Activated CD8-positive, alpha-beta memory T cell treated with anti-CD3 and anti-CD28 coated beads, Interleukin-2, amount 10 ng/mL, durations not matched to agents 7 days and 5 days (primary cell): ENCODE results near the gene SAMD9L. TPM values are rescaled to one million over a fixed set of nuclear protein-coding genes. Genes with fewer than 3 reads are reported as not detected.

Experiments used
- ATAC-seq: fragments of 150-1000 bp; cut with Tn5 transposase; one replicate; pipeline ENCODE4 v1.10.0; 2021; ENCODE audit warnings: moderate library complexity
- CTCF ChIA-PET: fragments of 350-600 bp; sonication (Branson Sonifier 250); formaldehyde crosslinking; loops from one replicate; lab custom pipeline; 2021; ENCODE audit warnings: antibody characterized with exemption; lab: Charles Lee
- DNase-seq: peaks from one replicate; pipeline ENCODE4 v3.0.0-alpha.2; 2020
- H3K27ac Mint-ChIP-seq: one replicate; pipeline ENCODE4 v1.8.0; 2021; ENCODE audit warnings: mild to moderate bottlenecking, mixed read lengths
- H3K27me3 Mint-ChIP-seq: one replicate; pipeline ENCODE4 v1.8.0; 2021; ENCODE audit warnings: mixed read lengths
- H3K36me3 Mint-ChIP-seq: one replicate; pipeline ENCODE4 v1.8.0; 2021; ENCODE audit warnings: mild to moderate bottlenecking, mixed read lengths
- H3K4me1 Mint-ChIP-seq: one replicate; pipeline ENCODE4 v1.8.0; 2021; ENCODE audit warnings: mixed read lengths
- H3K4me3 Mint-ChIP-seq: one replicate; pipeline ENCODE4 v1.8.0; 2021; ENCODE audit warnings: mild to moderate bottlenecking, moderate library complexity, mixed read lengths
- H3K9me3 Mint-ChIP-seq: one replicate; pipeline ENCODE4 v1.8.0; 2022; ENCODE audit warnings: low read depth, mixed read lengths
- total RNA-seq, 2 experiments: library from RNA; stranded (reverse); gene quantifications; one replicate each; pipeline ENCODE4 v1.2.3, GENCODE V29; 2021

SAMD9L gene
- total RNA-seq, 2 experiments from 2014 or later = 119 to 181 TPM

- Mint-ChIP-seq H3K36me3 (peaks cover 2% of the 10 kb centered on the region), H3K9me3 (peaks cover 6% of the 10 kb centered on the region), H3K4me3 (no peak overlapping the region), H3K27me3 (peaks cover 36% of the 10 kb centered on the region), H3K4me1 (no peaks in the 10 kb centered on the region), H3K27ac (no peak overlapping the region)
- CTCF ChIA-PET = interaction anchor here (2.4 kb wide), 1 partner anchor 134 kb away, joined by 8 read pairs; the partner anchor contains the start of gene HEPACAM2
- peak; percentile 47 for ATAC-seq
- no peak for DNase-seq
These were observed 55.3 kb downstream of the SAMD9L start for GRCh38 chr7:93092757-93093370.

Other genes starting within 250 kb of the SAMD9L start
- 10 to 100 TPM; 60.1 to 85.6 TPM for gene SAMD9, start 30.4 kb downstream of the SAMD9L start, total RNA-seq
- gene HEPACAM2, start 78.1 kb upstream of the SAMD9L start, total RNA-seq = not detected
- 10 to 100 TPM; 17.8 to 20.8 TPM for gene VPS50, start 84.0 kb upstream of the SAMD9L start, total RNA-seq